WI38 (cell line): ENCODE data around the gene TMEM184A.

Experiments used
- H3K4me3 ChIP-seq: 2 replicates; pipeline ENCODE4 v1.5.1; 2011; ENCODE audit warnings: low read depth, mild to moderate bottlenecking, control low read depth, low read length
- TF ChIP-seq, protein P1 (sequence below): IDR thresholded peaks from 2 replicates; pipeline ENCODE4 v1.5.1; 2012; ENCODE audit warnings: low read depth, mild to moderate bottlenecking, control low read depth, low read length

The TMEM184A gene

DNA sequence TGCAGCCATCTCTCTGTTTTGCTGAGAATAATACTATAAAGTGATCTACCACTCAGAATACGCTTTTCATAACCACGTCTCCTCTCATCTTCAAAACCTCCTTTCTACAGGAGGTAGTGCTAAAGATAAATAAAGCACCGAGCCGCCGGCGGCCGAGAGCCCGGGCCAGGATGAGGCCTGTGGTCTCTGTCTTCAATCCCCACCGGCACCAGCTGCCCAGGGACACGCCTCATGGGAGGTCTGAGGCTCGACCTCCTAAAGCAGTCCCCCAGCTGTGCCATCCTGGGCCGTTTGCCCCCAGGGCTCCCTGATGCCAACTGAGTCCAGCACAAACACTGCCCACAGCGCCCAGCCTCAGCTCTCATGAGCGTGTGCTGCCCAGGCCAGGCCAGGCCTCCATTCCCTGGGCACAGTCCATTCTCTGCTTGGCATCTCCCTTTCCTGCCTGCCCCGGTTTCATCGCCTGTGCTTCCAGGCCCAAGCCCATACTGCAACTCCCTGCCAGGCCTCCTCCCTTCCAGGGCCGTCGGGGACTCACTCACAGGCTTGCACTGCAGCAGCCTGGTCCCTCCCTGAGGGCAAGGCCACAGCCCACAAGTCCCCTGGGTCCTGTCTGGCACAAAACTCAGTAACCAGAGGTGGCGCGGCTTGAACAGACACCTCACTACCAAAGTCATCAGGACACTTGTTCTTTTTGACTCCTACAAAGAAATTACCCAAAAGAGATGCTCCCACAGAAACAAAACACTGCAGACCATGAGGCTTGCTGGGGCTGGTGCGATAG lies 54.3 kb downstream of the TMEM184A start:
- TF ChIP-seq, protein P1, sequence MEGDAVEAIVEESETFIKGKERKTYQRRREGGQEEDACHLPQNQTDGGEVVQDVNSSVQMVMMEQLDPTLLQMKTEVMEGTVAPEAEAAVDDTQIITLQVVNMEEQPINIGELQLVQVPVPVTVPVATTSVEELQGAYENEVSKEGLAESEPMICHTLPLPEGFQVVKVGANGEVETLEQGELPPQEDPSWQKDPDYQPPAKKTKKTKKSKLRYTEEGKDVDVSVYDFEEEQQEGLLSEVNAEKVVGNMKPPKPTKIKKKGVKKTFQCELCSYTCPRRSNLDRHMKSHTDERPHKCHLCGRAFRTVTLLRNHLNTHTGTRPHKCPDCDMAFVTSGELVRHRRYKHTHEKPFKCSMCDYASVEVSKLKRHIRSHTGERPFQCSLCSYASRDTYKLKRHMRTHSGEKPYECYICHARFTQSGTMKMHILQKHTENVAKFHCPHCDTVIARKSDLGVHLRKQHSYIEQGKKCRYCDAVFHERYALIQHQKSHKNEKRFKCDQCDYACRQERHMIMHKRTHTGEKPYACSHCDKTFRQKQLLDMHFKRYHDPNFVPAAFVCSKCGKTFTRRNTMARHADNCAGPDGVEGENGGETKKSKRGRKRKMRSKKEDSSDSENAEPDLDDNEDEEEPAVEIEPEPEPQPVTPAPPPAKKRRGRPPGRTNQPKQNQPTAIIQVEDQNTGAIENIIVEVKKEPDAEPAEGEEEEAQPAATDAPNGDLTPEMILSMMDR: no peak
- H3K4me3 ChIP-seq: no peak overlapping the region

DNA sequence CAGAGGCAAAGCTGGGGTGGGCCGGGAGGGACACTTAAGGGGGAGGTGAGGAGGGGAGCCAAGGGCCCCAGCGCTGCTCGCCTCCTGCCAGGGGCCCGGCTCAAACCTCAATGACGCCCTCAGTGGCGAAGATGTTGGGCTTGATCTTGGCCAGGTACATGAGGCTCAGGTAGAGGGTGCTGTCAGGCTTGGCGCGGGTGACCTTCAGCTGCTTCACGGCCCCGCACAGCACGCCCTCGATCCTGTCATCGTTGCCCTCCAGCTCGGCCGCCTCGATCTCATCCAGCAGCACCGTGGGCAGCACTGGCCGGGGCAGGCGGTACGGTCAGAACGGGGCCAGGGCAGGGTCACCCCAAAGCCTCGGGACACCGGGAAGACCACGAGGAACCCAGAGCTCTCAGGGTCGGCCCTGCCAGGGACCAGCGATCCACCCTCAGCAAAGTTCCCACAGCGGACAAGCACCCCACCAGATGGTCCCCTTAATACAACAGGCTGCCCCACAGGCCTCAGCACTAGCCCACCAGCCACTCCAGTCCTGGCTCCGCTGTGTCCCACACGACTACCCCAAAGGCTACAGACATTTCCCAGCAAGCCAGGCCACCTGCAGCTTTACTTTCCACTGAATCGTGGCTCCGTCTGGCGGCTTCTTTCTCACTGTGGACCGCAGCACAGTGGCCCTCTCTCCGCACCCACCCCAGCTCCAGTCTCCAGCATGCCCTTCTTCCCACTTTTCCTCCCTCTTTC lies 55.8 kb downstream of the TMEM184A start:
- TF ChIP-seq, protein P1: no peak
- no peak overlapping the region for H3K4me3 ChIP-seq

DNA sequence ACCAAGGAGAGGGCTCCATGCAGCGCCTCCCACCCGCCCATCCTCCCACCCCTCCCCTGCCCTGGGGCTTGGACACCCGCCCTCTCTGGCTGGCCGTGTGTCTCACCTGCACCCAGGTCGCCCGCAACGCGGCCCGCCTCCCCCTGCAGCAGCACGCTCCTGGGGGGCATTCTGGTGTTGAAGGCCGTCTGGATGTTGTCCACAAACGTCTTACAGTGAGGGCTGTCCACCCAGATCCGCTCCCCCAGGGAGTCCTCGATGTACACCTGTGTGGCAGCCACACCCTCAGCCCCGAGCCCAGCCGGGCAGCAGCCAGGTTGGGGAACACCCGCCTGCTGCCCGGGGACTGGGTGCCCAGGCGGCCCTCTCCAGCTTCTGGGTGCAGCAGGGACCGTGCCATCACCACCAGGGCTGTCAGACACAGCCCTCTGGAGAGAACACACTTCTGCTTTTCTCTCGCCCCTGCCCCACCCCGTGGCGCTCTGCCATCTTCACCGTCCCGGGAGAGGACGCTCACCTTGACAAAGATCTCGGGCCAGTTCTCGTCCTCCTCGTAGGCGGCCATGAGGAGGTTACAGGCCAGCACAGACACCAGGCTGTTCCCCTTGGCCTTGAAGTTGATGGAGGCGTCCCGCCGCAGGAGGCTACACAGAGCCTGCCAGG lies 56.5 kb downstream of the TMEM184A start:
- no peak overlapping the region for H3K4me3 ChIP-seq
- TF ChIP-seq, protein P1: no peak

DNA sequence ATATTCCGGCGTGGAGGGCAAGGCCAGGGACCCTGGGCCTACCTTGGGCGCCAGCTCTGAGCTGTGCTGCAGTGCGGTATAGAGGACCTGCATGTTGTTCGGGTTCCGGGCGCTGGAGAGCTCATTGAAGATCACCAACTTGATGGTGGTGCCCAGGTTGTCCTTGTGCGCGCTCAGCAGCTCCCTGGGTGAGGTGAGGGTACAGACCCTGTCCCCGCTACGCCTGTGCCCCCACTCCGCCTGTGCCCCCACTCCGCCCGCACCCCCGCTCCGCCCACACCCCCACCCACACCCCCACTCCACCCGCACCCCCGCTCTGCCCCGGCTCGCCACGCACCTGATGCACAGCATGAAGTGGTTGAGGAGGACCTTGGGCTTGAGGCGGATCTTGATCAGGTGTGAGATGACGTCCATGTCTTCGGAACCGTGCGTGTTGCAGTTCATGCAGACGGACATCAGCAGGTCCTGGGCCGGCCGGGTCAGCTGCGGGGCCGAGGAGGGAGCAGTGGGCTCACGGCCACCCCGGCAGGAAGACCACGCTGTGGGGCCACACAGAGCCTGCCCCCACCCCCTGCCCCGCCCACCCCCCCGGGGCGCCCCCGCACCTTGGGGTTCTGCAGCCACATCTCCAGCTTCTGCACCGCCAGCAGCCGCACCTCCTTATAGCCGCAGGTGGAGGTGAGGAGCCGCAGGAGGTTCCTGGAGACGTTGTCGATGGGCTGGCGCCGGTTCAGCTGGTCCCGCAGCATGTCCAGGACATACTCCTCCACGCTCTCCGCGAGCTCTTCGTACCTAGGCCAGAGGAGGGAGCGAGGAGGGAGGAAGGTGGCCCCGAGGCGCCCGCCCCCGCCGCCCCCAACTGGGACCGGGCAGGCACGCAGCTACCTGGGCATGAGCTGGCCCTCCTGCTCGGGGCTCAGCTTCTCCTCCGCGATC lies 57.4 kb downstream of the TMEM184A start:
- TF ChIP-seq, protein P1: no peak
- H3K4me3 ChIP-seq: no peak overlapping the region

DNA sequence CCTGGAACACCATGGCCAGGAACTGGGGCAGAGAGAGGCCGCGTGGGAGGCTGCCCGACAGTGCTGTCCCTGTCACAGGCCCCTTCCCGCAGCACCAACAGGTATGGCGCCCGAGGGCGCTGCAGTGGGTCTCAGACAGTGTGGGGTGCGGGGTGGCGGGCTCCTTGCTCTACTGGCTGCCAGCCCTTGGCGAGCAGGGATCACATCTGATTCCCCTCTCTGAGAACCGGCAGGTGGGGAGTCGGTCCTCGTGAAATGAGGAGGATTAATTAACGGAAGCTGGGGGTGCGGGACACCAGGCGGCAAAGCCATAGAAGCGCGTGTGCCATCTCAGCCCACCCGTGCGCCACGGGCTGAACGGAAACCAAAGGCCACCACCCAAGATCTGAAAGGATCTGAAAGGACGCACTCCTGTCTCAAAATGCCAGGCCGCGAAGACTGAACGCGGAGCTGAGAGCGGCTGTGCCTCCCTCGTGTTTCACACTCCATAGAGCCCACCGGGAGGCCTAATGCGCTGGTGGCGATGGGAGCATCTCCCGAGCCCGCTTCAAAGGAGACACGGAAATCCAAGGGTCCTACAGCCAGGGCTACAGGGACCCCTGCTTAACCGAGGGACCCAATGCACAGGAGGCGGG lies 58.6 kb downstream of the TMEM184A start:
- no peak overlapping the region for H3K4me3 ChIP-seq
- TF ChIP-seq, protein P1: no peak

DNA sequence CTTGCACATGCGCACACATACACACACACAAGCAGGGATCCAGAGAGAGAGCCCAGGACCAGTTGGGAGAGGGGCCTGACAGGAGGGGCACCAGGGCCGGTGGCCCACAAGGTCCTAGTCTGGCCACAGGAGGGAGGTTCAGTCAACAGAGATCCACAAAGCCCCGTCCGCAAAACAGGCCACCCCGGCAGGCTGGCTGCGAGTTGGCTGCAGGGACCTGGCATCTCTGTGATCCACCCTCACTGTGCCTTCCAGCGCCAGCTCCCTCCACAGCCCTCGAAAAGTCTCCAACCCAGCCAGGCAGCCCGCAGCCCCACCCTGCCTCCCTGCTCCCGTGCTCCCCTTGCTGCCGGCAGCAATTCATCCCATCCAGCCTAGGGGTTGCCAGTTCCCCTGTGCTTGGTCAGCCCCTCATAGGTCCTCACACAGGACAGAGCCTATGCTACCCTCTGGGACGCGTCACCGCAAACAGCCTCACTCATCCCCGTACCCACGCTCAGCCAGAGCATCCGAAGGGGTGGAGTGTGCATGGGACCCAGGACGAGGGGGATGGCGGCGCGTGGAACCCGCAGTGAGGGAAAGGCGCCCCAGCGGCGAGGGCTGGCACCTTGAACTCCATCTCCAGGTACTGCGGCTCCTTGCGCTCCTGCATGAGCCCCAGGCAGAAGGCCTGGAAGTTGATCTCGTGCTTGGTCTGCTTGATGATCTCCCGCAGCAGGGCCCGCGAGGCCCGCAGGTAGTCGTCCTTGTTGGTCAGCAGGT lies 59.3 kb downstream of the TMEM184A start:
- H3K4me3 ChIP-seq: no peak overlapping the region
- TF ChIP-seq, protein P1: no peak
